GM18511 (cell line): Measurements from ENCODE around the gene TEX35.
"Not testable (repeated sequence)": the region's sequence is repeated elsewhere in the genome, so short reads cannot be mapped to it uniquely, and the experiment has no call there.

Source experiments
- ATAC-seq: cut with Tn5 transposase; IDR thresholded peaks from one replicate; pipeline ENCODE4 v1.9.1; 2021; ENCODE audit warnings: mild to moderate bottlenecking, moderate library complexity; ENCODE audit not compliant: unreplicated experiment

The TEX35 gene

DNA sequence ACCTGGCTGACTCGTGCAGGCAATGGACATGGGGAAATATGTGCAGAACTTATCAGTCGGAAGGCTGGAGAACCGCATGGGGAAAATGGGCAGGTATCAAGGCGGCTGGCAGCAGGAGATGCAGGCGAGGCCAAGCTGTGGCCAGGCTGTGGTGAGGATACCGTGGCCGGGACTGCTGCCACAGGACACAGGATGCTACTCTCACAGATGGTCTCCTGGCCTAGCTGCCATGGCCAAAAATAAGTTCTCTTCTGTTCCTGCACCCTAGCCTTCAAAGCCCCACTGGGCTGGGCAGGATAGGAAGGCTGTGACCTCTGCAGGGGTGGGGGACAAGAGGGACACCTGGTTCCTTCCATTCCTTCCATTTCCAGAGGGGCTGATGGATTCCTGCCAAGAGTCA, 26.4 kb downstream of the TEX35 start:
- no peak for ATAC-seq

DNA sequence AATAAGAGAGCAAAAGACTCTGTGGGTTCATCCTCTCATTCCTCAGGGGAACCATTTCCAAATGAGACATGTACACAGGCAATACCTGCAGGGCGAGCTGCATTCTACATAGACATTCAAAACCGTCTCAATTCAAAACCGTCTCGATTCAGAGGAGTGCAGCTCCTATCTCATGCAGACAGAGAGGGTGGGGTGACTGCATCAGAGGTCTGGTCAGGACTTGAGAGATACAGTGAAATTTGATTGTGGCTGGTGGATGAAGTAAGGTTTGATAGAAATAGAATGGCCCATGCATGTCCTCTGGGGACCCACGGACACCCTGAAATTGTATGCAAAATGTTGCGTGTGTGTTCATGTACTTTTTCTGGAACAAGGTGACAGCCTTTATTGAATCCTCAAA, 27.3 kb downstream of the TEX35 start:
- ATAC-seq: no peak

DNA sequence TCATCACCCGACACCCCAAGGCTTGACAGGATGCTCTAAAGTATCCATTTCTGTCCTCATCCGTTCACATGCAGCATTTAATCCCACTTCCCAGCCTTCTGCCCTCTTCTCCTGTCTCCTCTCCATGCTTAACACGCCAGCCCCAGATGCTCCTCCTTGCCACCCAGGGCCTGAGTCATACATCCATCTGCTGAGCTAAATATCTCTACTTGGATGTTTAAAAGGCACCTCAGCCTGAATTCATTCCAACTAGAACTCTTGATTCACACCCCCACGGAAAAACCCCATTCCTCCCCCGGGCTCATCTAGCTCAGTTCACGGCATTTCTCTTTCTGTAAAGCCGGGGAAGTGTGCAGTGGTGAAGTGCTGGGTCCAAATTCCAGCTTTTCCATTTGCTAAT, 27.7 kb downstream of the TEX35 start:
- no peak for ATAC-seq

DNA sequence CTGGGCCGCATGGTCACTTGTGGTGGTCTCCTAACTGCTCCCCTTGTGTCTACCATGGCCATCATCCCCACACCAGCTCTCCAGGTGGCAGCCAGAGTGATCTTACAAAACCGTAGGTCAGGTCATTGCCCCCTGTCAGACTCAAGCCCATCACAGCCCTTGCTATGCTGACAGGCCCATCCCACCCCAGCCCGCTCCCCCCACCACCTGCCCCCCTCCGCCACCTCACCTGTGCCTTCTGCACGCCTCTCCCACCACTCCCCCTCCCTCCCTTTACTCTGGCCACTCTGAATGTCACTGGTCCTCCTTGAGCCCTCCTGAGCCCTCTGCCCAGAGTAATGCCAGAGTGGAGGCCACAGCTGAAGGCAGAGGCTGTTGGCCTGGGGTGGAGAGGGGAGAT, 28.5 kb downstream of the TEX35 start:
- no peak for ATAC-seq

DNA sequence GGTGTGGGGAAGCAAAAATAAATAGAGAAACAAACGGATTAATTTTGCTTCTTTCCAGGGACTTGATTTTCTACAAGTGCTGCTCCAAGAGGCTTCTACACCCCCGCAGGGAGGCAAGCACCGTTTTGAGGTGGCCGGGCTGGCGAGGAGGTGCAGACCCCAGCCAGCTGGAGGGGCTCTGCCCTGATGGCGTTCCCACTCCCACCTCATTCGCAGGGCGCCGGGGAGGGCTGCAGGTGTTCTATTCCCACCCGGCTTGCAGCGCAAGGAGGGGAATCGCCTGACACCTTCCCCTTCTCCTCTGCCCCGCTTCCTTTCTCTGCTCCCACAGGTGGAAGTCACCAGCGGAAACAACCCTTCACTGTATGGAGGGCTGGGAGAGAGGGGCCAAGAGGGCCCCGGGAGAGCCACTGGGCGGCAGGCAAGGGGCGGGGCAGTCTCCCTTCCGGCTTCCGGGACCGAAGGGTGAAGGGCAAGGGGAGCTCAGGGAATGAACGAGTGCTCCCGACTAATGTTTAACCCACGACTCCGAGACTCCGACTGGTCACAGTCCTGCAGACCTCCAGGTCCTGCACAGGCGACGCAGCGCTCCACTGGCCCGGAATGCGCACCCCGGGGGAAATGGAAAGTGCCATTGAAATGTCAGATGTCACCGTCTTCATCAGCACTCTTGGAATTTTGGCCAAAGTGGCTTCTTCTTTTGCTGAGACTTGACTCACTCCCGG, 29.1 kb downstream of the TEX35 start:
- ATAC-seq: peak; percentile 52

DNA sequence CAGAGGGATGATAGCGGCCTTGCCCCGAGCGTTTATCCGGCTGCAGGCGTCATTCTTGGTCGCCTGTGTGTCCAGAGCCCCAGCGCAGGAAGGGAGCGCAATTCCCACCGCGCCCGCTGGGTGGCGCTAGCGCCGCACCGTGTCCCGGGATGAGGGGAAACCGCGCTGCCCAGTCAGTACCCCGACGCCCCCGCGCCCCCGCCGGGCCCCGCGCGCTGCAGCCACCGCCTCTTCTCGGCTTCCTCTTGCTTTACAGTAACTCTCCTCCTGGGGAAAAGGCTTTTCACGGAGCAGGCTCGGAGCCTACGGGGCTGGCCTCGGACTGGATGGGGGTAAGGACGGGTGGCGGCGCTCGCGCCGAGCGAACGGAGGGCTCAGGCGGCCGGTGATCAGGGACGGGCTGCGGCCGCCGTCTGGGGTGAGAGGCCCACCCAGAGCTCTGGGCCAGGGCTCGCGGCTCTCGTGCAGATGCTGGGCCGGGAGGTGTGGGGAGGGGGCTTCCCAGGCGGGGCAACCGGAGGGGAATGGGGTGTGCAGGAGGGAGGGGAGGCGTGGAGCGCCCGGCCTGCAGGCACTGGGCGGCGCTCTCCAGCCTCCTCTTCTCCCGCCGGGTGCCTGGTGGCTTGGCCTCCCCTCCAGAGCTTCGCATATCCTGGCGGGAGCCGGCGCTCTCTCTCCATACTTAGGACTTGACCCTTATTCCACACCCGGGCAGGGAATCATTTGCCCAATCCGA, 29.8 kb downstream of the TEX35 start:
- peak; percentile 84 for ATAC-seq

DNA sequence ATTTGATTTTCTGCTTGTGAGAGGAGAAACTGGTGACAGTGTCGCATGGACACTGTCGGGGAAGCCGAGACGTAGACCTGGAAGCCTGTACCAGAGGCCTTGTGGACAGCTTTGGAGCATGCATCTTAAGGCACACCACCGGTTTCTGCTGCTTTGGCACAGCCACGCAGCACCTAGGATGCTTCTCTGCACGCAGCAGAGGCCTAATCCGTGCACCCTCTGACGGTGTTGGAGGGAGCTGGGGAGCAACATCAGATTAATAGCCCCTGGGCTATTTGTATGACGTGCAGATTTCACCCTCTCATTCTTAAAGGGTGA, 30.3 kb downstream of the TEX35 start:
- peak; percentile 50 for ATAC-seq

DNA sequence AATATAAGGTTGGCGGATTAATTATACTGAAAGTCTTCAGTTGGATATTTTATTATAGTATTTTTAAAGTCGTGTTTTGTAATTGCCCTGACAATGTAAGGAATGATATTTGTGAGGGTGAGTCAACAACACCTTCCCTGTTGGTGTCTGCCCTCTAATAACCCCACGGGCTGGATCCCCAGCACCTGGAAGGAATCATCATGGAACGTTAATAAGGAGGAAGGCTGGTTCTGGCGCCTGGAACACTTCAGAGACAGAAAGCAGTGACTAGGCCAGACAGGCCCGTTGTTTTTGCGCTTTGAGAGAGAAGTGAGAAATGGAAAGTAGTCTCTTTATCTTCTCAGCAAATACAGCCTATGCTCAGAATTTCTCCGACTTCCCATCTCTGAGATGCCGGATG, 31.6 kb downstream of the TEX35 start:
- no peak for ATAC-seq

DNA sequence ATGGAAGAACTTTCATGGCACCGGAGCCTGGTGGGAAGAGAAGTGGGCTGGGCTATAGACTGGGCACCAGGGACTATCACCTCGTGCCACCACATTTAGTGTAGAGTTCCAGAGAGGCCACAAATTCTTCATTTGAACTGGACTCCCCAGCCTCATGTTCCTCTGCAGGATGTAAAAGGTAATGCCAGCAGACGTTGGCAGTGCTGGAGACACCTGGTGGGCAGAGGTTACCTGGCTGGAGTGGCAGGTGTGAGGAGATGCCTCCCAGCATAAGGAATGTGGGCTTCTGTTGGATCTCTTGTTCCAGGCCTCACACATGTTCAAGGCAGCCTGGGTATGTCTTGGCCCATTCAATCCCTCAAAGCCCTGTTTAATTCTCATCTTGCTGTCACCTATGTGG, 35.2 kb downstream of the TEX35 start:
- ATAC-seq: no peak

DNA sequence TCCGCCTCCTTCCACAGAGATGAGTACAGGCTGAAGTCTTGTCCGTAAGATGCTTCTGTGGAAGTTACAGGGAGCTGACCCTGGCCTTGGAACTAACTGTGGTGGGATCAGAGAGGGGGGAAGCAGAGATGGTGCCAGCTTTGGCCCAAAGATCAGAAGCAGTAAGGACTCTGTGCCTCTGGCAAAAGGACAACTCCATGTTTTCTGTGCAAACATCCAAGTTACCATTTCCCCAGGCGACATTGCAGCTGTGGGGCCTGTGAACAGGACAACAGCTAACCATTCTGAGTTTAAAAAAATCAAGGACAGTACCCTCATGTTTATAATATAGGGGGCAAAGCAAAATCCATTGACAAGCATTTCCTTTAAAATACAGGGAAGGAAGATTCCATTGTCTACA, 38.4 kb downstream of the TEX35 start:
- no peak for ATAC-seq

DNA sequence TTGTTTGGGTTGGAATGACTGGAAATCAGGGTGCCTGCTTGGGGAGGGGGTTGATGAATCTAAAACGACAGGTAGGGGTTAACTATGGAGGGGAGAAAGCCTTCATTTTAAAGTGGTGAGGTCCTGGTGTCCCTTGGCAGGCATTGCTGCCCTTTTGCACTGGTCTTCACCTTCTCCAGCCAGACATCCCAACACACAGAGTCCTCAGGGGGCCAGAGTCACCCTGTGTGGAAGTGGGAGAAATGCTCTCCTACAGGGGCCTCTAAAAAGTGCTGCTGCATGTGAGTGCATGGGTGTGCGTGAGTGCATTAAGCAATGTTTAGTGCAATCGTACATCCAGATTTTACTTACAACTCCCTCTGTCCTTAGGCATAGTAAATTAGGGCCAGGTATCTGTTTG, 39.0 kb downstream of the TEX35 start:
- ATAC-seq: no peak

DNA sequence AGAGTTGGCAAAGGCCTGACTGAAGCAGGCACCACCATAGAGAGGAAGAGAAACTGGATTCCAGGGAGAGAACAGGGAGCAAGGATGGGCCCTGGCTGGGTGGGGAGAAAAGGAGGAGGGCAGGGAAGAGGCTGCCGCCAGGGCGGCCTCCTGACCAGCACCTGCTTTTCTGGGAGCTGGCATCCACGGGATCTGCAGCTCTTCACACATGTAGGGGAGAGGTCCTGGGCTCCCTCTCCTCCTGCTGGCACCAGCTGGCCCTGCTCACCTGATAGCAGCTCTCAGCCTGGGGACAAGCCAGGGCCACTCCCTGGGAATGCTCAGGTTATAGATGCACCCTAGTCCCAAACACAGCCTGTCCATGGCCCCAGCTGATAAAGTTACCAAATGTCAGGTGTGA, 39.9 kb downstream of the TEX35 start:
- ATAC-seq: no peak

DNA sequence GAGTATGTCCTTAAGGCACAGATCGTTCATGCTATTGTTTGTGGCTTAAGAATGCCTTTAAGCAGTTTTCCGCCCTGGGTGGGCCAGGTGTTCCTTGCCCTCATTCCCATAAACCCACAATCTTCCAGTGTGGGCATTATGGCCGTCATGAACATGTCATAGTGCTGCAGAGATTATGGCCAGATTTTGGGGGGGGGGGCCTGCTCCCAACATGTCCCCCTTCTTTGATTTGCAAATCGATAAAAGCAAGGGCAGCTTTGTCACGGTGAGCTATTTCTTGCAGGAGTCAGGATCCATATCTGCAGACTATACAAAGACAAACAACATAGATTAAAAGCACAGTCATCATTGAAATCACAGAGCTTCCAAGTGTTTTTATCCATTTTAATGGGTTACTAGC, 41.4 kb downstream of the TEX35 start:
- ATAC-seq: not testable (repeated sequence)

DNA sequence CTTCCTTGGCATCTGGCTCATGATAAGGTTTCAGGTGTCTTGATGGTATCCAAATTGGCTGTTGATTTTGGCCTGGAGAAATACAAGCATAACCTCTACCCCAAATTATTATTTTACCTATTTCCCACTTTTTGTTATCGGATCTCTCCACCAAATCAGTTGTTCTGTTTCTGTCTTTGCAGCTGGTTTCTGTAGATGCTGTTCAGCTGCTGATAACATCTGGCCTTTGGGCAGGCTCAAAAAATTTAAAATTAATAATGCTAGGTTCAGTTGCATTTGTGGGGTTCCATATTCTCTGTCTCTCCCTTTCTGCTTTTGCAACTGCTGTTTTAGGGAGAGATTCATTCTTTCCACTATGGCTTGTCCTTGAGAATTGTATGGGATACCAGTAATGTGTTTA, 42.7 kb downstream of the TEX35 start:
- ATAC-seq: not testable (repeated sequence)

DNA sequence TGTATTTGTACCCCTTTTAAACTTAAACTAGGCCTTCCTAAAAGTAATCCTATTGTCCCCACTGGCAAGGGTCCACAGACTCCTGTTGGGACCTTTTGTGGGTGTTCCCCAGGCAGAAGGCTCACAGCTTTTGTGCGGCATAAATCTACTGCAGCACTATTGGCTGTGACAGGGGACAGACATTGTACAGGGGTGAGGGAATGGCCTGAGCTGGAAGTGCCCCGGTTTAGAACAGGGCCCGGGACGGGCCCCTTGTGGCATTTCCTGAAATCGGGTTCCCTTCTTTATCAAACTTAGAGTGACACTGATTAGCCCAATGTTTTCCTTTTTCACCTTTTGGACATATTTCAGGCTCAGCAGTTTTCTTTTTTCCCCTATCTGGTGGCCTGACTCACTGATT, 45.9 kb downstream of the TEX35 start:
- ATAC-seq: not testable (repeated sequence)

DNA sequence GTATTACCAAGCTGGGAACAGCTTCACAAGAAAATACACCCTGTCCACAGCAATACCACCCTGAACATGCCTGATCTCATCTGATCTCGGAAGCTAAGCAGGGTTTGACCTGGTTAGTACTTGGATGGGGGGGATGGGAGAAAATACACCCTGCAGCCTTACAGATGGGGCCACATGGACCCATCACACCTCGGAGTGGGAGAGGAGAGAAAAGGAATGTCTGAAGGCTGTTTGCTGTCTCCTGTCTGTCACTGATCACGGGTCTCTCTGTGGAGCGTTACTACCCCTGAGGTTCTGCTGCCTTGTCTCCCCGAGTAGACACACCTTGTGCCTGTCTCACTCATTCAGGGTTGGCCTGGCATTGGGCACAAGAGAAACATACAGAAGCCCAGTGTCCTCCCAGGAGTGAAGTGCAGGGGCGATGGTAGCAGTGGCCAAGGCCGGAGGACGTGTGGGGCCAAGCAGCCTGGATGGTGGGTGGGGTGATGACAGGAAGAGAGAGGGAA, 48.0 kb downstream of the TEX35 start:
- ATAC-seq: no peak

DNA sequence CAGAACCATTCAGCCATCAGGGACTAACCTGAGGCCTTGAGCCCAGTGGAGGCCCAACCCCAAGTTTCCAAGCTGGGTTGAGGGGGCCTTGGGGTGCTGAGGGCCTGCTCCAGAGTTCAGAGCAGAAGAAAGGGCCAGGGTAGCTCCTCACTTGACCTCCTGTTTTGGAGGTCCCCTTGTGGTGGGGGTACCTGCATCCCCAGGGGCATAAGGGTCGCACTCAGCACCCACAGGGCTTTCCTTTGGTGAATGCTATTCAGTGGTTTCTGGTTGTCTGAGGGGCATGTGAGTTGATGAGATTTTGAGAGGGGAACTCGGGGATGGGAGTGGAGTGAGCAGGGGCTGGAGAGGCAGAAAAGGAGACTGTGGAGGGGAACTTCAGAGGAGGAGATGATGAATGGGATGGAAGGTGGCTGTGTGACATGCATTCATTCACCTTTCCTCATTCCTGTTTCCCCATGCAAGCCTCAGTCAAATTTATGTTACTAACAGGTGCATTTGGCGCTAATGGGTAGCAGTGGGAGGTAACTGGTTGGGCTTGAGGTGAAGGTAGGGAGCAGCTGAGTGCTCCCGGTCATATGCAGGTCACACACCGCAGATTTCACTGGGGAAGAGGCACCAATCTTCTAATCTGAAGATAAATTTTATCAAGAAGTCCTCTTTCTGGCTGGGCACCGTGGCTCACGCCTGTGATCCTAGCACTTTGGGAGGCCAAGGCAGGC, 50.4 kb downstream of the TEX35 start:
- ATAC-seq: no peak

DNA sequence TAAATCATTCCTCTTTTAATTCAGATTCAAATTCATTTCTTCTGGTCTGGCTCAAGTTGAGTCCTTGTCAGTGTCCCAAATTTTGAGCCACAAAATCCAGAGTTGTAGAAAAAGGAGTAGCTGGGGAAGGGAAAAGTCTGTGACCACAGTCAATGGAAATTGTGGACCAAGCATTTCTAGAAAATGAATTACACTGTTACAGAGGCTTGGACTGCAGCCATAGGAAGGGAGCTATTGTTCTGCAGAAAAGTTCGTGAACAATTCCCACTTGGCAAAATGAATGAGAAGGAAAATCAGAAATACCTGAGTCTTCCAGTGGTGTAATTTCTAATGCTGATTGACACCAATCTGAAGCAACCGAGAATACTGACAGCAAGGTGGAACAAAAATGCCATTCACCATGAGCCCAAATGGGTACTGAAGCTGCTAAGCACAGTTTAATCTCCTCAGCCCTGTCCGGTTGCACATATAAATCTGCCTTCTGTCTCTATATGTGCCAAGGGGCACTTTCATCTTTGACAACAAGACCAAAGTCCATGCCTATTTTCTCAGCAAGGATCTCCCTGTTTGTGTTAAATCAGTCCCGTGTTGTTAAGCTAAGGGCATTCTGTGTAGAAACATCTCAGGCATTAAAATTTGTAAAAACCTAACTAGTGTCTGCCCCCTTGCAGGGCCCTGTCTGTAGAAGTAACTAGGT, 51.3 kb downstream of the TEX35 start:
- ATAC-seq: no peak

DNA sequence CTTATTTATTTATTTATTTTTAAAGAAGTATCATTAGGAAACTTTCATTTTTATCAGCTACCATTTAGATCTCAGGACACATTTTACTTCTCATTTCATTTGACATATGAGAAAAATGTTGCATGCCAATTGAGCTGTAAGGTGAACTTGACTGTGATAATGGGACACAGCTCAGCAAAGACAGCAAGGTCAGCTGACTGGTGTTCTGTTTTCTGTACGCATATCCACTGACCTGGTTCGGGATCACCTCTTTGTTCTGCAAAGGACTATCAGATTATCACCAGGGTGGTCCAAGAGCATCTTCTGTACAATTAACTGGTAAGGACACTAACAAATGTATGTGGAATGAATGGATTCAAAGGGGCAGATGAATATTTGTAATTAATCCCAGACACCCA, 51.9 kb downstream of the TEX35 start:
- ATAC-seq: no peak

DNA sequence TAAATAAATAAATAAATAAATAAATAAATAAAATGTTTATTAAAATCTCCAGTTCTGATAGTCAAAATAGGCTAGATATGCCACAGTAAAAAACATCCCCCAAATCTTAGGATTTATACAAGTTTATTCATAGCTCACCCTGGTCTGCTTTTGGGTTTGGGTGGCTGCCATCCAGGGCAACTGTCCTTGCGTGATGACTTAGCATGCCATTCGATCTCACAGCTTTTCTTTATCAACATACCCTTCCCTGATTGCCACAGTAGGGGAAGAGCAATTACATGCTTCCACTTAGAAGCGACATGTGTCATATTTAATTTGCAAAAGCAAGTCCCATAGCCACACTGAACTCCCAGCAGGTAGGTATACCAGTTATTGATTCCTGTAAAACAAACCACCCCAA, 52.7 kb downstream of the TEX35 start:
- no peak for ATAC-seq

DNA sequence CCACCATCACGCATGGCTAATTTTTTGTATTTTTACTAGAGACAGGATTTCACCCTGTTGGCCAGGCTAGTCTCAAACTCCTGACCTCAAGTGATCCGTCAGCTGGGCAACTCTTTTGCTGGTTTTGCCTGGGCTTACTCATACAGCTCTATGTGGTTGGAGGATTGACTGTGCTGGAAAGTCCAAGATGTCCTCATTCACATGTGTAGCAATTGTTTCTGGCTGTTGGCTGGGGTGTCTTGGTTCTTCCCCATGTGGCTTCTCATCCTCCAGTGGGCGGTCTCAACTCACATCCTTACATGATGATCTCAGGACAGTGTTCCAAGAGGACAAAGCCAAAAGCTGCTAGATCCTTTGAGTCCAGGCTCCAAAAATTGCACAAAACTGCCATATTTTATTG, 53.3 kb downstream of the TEX35 start:
- peak; percentile 81 for ATAC-seq
